Limb (tissue), 2 donors: ENCODE data around the gene QTRT2.

Experiments used
- DNase-seq, 2 donors: peaks; one replicate each; pipeline ENCODE4 v3.0.0-alpha.2; 2016; ENCODE audit errors: extremely low spot score in 2 of 2

QTRT2 gene

GRCh38 chr3:114056130-114057010 is at the start of gene QTRT2, which contains the start of gene CCDC191:
Gene QTRT2, plus strand, starts transcription at chr3:114056737. Its CDS starts 8,521 bp downstream, at chr3:114065258.
Gene CCDC191, minus strand, starts transcription at chr3:114056526. Its CDS starts 60 bp downstream, at chr3:114056466.
- DNase-seq, result peak; percentile 98 to 100

- no peak for DNase-seq
Measured at GRCh38 chr3:114011059-114011797, 45.3 kb upstream of the QTRT2 start.

GRCh38 chr3:114014211-114014610 is 42.3 kb upstream of the QTRT2 start:
- DNase-seq, result no peak

GRCh38 chr3:114019486-114019885 is 37.1 kb upstream of the QTRT2 start:
- no peak for DNase-seq

- DNase-seq, result no peak
Measured at GRCh38 chr3:114020907-114021306, 35.6 kb upstream of the QTRT2 start.

GRCh38 chr3:114022145-114022802 is 34.3 kb upstream of the QTRT2 start:
- no peak for DNase-seq

- no peak for DNase-seq
Measured at GRCh38 chr3:114025451-114025850, 31.1 kb upstream of the QTRT2 start.

- no peak for DNase-seq
Measured at GRCh38 chr3:114026331-114026730, 30.2 kb upstream of the QTRT2 start.

- DNase-seq, result no peak
Measured at GRCh38 chr3:114033721-114034120, 22.8 kb upstream of the QTRT2 start.

- no peak for DNase-seq
Measured at GRCh38 chr3:114034211-114034610, 22.3 kb upstream of the QTRT2 start.

GRCh38 chr3:114034787-114035545 is 21.6 kb upstream of the QTRT2 start:
- no peak for DNase-seq

GRCh38 chr3:114035896-114036295 is 20.6 kb upstream of the QTRT2 start:
- DNase-seq, result no peak

GRCh38 chr3:114043205-114043604 is 13.3 kb upstream of the QTRT2 start:
- DNase-seq, result no peak

- DNase-seq, result no peak
Measured at GRCh38 chr3:114052216-114052615, 4.3 kb upstream of the QTRT2 start.

GRCh38 chr3:114057011-114057347 is 442 bp downstream of the QTRT2 start:
- no peak for DNase-seq

- no peak for DNase-seq
Measured at GRCh38 chr3:114058646-114059045, 2.1 kb downstream of the QTRT2 start.

GRCh38 chr3:114060906-114061655 is 4.5 kb downstream of the QTRT2 start:
- no peak for DNase-seq

- DNase-seq, result no peak
Measured at GRCh38 chr3:114067804-114068203, 11.3 kb downstream of the QTRT2 start.

- no peak for DNase-seq
Measured at GRCh38 chr3:114068336-114068735, 11.8 kb downstream of the QTRT2 start.

GRCh38 chr3:114071786-114072185 is 15.2 kb downstream of the QTRT2 start:
- DNase-seq, result no peak

GRCh38 chr3:114076711-114077110 is 20.2 kb downstream of the QTRT2 start:
- DNase-seq, result no peak
